HG03558 (cell line): ENCODE measurements around the gene HJURP.
A peak's percentile ranks its signal among the peaks of the same experiment; 100 is the strongest.
"Not testable (repeated sequence)": the region's sequence is repeated elsewhere in the genome, so short reads cannot be mapped to it uniquely, and the experiment has no call there.

ENCODE experiments used
- ATAC-seq: cut with Tn5 transposase; IDR thresholded peaks from one replicate; pipeline ENCODE4 v1.9.1; 2021; ENCODE audit warnings: moderate number of reproducible peaks; ENCODE audit not compliant: unreplicated experiment; ENCODE audit errors: extremely low read depth

HJURP gene

DNA sequence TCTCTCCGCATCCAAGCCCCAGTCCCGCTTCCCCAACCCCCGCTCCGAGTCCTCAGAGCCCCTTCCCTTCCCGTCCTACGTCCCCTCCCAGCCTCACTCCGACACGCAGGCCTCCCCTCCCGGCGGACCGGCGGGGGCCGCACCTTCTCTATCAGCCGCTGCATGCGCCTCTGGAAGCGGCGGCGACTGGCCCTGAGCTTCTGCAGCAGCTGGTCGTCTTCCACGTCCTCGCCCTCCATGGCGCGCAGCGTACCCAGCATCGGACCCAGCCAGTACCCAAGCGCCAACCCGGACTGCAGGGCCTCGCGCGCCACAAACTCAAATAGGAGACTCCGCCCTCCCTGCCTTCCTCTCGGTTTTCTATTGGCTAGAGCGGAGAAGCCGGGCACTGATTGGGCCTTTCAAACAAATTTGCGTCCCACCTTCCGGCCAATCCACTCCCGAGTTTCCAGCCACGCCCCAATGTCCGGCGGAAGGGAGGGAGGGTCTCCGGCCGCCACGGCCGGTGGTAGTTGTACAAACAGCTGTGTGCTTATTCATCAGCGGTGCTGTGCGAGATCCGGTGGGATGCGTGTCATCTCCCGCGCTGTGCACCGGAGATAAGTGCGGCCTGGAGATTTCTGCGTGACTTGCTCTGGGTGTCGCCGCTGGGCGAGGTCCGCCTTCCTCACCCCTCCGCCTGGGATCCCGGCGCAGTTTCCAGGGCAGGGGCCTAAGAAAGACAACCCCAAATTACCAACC, at the start of gene HJURP:
Gene HJURP (minus strand): TSS at position 295 of the 741 bp plus-strand sequence. CDS start 35 bp downstream, at position 260.
- peak; percentile 75 for ATAC-seq

DNA sequence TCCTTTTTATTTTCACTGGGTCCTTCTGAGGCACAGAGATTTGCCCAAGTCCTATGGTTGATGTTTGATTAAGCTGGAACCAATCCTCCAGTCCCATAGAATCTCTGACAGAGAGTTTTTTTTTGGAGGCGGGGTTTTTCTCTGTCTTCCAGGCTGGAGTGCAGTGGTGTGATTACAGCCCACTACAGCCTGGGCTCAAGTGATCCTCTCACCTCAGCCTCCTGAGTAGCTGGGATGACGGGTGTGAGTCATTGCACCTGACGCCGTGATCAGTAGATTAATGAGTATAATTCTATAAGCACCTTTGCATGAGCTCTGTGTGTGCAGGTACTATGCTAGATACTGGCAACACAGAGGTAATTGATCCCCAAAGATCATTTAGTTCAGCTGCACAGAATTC, 47.5 kb upstream of the HJURP start:
- ATAC-seq, result no peak

DNA sequence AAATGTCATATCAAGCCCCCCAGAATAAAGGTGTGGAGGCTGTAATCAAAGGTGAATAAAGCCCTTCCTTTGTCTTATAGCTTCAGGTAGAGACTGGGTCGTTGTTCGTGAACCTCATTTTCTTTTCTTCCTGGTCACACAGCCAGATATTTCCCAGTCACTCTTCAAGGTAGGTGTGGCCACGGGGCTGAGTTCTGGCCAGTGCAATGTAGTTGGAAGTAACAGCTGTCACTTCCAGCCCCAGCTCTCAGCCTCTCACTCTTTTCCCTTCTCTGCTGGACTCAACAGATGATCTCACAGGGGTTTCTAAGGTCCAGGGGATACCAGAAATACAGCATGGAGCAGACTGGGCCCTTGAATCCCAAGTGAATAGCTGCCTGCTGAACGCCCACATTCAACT, 47.0 kb upstream of the HJURP start:
- ATAC-seq, result no peak

DNA sequence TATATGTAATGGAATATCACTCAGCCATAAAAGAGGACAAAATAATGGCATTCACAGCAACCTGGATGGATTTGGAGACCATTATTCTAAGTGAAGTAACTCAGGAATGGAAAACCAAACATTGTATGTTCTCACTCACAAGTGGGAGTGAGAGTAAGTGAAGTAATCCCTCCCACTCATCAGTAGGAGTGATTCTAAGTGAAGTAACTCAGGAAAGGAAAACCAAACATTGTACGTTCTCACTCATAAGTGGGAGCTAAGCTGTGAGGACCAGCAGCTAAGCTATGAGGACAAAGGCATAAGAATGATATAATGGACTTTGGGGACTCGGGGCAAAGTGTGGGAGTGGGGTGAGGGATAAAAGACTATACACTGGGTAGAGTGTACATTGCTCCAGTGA, 41.9 kb upstream of the HJURP start:
- not testable (repeated sequence) for ATAC-seq

GRCh38 chr2:233892793-233893192, 38.5 kb upstream of the HJURP start:
- no peak for ATAC-seq

- no peak for ATAC-seq
Observed at GRCh38 chr2:233882353-233882752, 28.0 kb upstream of the HJURP start.

- ATAC-seq, result not testable (repeated sequence)
Observed at GRCh38 chr2:233872125-233872524, 17.8 kb upstream of the HJURP start.

DNA sequence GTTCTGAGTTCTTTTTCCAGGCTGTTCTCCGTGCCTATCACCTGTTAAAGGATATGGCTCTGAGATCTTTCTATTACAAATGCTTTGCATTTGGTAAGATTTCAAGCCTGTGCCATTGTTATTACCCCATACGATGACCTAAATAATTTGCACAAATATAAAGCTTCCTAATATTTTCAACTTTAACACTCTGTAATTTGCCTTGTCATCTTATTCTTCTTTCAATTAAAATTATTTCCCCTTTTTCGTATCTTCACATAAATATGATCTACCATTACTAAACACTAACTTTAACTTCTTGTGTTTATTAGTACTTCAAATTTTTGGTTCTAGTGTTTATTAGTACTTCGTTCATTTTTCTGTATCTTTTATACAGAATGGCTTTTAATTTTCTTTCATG, 17.1 kb upstream of the HJURP start:
- no peak for ATAC-seq

DNA sequence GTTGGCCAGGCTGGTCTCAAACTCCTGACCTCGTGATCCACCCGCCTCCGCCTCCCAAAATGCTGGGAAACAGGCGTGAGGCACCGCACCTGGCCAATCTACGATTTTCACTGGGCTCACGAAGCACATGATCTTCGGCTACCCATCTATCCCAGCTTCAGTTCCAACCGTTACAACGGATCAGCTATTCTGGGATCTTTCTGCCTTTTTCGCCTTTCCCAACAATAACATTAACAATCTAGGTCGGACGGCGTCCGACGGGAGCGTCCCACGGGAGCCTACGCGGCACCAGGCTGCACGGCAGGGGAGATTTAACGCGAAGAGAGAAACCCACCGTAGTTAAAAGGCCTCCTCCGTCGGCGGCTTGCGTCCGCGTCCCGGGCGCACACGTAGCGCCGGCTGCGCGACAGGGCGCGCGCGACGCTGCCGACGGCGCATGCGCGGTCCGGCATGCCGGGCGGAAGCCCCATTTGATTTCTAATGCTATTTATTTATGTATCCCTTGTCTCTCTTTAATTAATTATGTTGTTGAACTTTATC, 13.7 kb upstream of the HJURP start, which contains the start of gene MSL3B:
Gene MSL3B (minus strand): TSS at position 394 of the 540 bp plus-strand sequence.
- no peak for ATAC-seq

DNA sequence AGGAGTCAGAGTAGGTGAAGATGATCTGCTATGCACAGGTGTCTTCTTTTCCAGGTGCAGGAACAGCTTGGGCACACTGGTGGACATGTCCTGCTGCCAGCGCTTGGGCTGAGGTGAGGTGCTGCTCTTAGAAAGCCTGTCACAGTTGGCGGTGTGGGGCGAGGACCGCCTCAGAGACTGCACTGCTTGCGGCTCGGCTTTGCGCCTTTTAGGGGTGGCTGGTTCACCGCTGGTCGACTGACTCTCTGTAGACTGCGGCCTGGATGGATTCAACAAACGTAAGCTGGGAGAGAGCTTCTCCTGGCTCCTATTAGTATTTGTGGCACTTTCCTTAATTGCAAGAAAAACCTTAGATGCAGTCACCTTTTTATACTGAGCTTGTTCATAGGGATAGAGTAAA, 12.1 kb upstream of the HJURP start:
- no peak for ATAC-seq

- ATAC-seq, result no peak
Observed at GRCh38 chr2:233865838-233866237, 11.5 kb upstream of the HJURP start.

DNA sequence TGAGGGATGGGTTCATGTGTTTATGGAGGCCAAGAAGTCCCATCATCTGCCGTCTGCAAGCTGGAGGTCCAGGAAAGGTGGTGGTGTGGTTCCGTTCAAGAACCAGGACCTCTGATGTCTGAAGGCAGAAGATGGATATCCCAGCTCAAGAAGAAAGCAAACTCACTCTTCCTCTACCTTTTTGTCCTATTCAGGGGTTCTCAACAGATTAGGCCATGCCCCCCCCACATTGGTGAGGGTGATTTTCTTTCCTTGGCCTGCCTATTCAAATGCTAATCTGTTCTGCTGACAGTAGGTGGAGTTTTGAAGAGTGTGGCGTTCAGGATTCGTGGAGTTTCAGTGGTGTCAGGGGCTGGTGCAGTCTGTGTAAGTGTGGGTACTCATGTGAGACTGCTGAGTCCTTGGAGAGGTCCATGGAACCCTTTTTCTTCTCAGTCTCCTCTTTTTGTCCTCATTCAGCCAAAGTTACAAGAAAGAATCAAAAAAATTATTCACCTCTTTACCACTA, 8.0 kb upstream of the HJURP start:
- no peak for ATAC-seq

GRCh38 chr2:233858331-233858730, 4.0 kb upstream of the HJURP start:
- ATAC-seq, result no peak

GRCh38 chr2:233857511-233858141, 3.3 kb upstream of the HJURP start:
- no peak for ATAC-seq

- no peak for ATAC-seq
Observed at GRCh38 chr2:233856184-233856583, 1.8 kb upstream of the HJURP start.

DNA sequence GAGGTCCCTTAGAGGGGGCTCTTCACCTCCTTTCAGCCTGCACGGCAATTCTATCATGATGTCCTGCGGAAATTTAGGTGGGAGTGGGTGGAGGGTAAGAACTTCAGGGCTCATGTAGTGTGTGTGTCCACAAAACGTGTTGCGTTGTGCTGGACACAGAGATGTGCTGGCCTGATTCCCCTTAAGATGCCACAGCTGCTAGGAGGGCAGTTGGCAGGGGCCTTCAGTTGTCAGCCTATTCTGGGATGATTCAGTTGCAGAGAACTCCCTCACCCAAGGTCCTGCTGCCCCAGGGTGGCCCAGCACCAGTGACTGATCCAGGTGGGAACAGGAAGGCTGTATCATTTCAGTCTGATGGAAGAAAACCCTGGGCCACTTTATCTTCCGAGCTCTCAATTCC, 1.0 kb upstream of the HJURP start:
- ATAC-seq, result no peak

GRCh38 chr2:233853883-233854240, 473 bp downstream of the HJURP start:
- no peak for ATAC-seq

- no peak for ATAC-seq
Observed at GRCh38 chr2:233853353-233853752, 982 bp downstream of the HJURP start.

- no peak for ATAC-seq
Observed at GRCh38 chr2:233852056-233852455, 2.3 kb downstream of the HJURP start.

DNA sequence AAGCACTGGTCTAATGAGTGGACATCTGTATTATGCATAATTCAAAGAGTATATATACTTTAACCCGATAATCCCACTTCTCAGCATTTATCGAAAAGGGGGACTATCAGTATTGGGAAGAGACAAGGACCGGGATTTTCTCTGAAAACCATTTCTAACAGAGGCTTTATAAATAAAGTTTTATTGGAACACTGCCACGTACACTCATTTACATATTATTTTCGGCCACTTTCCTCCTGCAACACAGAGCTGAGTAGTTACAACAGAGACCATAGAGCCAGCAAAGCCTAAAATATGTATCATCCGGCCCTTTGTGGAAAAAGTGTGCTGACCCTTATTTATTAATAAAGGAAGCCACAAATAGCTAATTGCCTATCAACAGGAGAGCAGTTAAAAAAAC, 3.2 kb downstream of the HJURP start:
- no peak for ATAC-seq

- no peak for ATAC-seq
Observed at GRCh38 chr2:233850745-233851144, 3.6 kb downstream of the HJURP start.
